HG03135 (cell line): ENCODE results near the gene AKAP14.
"Not testable (repeated sequence)": the region's sequence is repeated elsewhere in the genome, so short reads cannot be mapped to it uniquely, and the experiment has no call there.

Experiments used
- ATAC-seq: cut with Tn5 transposase; IDR thresholded peaks from one replicate; pipeline ENCODE4 v1.9.1; 2021; ENCODE audit warnings: mild to moderate bottlenecking, moderate library complexity; ENCODE audit not compliant: unreplicated experiment

AKAP14 gene

GRCh38 chrX:119895843-119896326 lies at the start of gene AKAP14:
TSS of gene AKAP14 (plus strand) at chrX:119895893. CDS start at chrX:119903224, 7,331 bp downstream.
- ATAC-seq: no peak

DNA sequence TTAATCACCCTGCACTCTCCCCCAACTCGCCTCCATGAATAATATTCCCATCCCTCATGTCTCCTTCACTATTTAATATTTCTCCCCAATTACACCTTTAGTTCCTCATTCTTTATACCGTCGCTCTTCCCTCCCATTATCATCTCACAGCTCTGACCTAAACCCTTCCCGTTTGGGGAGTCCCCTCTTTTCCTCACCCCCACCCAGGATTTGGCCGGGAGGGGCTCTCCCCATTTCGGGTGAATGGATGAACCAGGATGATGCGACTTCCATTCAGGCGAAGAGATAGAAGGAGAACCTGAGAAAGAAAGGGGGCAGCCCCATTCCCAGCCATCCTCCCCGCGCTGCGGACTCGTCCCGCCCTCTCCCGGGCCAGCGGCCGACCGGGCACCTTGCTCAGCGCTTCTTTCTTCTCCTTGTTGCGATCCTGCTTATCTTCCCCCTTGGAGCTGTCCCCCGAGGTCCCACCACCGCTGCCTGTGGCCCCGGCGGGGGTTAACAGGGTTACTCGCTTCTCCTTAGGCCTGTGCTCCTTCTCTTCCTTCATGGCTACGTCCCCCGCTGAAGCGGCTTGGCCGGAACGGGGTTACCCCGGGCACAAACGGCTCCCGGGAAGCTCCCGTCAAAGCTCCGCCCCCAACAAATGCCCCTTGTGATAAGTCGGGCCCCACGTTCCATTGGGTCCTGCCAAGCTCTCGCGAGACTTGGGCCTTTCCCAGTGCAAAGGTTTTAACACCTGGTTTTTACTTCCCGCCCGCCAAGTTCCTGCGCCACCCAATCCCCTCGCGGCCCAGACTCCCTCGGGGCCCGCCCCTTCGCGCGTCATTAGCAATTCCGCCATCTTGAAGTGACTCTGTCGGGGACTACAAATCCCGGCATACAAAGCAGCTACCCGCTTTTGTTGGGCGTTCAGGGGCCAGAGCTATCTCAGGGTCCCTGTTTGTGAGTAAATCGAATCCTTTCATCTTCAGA lies 43.0 kb upstream of the AKAP14 start, which contains the start of gene UPF3B:
TSS of gene UPF3B (minus strand) at position 582 of the 972 bp plus-strand sequence. CDS start at position 547, 35 bp downstream.
- ATAC-seq: peak; percentile 97

- ATAC-seq: no peak
These were observed 42.2 kb upstream of the AKAP14 start for GRCh38 chrX:119853444-119853843.

DNA sequence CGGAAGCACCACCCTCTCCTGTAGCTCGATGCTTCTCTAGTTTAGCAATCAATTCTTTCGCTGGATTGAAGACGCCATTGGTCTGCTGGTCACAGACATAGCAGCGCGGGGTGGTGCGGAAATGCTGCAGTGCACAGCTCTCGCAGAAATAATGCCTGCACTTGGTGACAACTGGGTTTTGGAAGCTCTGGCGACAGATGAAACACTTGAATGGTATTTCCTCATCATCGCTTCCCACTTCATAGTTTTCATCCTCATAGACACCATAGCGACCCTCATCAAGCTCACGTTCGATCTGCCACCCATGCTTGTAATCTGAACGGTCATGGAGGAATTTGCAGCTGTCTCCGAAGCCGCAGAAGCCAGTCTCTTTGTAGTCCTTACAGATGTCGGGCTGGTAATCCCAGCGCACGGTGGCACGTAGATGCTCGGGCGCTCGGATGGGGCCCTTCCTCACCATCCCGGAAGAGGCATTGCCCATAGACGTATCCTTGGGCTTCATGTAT lies 25.0 kb upstream of the AKAP14 start:
- peak; percentile 9 for ATAC-seq

GRCh38 chrX:119871245-119871598 lies 24.5 kb upstream of the AKAP14 start:
- peak; percentile 45 for ATAC-seq

DNA sequence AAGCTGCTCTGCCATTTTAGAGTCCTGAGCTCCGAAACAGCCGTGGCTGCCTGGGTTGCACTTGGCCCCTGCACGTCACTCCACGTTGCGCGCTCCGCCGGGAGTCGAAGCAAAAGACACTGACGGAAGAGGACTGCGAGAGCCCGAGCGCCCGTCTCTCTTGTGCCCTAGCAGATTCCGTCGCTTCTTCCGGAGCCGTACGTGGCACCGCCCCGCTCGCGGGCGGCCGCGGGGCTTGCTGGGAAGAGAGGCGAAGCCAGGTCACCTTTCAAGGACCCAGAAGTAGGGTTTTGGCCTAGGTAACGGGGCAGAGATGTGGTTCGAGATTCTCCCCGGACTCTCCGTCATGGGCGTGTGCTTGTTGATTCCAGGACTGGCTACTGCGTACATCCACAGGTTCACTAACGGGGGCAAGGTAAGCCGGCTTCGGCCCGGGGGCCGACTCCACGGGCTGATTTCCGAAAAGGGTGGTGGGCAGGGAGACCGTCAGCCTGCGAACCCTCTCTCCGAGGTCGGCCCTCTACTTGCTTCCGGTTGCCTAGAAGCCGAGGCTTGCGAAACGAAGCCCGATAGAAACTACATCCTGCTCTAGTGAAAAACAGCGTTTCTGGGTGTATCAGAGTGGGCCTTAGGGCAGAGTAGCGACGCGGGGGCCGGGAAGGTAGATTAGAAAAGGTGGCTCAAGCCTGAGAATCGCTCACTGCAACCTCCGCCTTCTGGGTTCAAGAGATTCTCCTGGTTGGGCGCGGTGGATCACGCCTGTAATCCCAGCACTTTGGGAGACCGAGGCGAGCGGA lies 23.9 kb upstream of the AKAP14 start, which contains the start of the genes NDUFA1 and RNF113A:
TSS of gene NDUFA1 (plus strand) at position 234 of the 797 bp plus-strand sequence. CDS start at position 314, 80 bp downstream.
TSS of gene RNF113A (minus strand) at position 135 of the 797 bp plus-strand sequence. CDS start at position 15, 120 bp downstream.
- ATAC-seq: peak; percentile 92

GRCh38 chrX:119878740-119879139 lies 17.0 kb upstream of the AKAP14 start:
- ATAC-seq: no peak

DNA sequence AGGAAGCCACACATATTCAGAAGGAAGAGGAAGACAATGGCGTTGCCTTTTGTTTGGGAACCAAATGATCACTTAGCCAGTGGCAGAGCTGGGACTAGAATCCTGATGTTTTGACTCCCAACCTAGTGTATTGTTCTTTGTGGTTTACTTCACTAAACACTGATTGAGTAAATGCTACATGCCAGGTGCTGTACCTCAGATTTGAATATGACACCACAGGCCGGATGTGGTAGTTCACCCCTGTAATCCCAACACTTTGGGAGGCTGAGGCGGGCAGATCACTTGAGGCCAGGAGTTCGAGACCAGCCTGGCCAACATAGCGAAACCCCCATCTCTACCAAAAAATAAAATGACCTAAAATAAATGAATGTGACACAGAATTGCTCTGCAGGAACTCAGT lies 15.6 kb upstream of the AKAP14 start:
- ATAC-seq: no peak

DNA sequence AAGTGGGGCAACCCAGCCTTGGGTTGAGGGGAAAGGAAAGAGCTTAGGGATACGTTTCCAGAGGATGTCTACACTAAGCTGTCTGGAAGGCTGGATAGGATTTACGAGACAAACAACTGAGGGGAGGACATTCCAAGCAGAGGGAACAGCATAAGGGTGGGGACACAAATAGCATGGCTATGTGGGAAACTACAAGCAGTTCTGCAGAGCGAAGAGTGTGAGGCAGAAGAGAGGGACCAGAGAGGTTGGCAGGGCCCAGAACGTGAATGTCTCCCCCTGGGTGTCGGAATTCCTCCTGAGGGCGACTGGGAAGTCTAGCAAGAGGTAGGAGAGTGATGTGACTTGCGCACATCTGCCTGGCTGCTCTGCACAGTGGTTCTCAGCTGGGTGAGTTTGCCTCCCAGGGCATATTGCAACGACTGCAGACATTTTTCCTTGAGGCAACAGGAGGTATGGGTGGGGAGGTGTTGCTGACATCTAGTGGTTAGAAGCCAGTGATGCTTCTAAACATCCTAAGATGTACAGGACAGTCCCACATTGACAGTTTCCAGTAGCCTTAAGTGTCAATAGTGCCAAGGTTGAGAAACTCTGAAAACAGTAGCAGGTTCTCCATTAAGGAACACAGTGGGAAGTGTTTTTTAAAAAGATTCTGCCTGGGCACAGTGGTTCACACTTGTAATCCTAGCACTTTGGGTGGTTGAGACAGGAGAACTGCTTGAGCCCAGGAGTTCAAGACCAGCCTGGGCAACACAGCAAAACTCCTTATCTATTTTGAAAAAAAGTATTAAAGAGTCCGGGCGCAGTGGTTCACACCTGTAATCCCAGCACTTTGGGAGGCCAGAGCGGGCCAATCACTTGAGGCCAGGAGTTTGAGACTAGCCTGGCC lies 14.9 kb upstream of the AKAP14 start:
- ATAC-seq: peak; percentile 88

GRCh38 chrX:119885554-119886428 lies 9.9 kb upstream of the AKAP14 start:
- ATAC-seq: no peak

- ATAC-seq: peak; percentile 85
These were observed 7.8 kb upstream of the AKAP14 start for GRCh38 chrX:119887721-119888425.

DNA sequence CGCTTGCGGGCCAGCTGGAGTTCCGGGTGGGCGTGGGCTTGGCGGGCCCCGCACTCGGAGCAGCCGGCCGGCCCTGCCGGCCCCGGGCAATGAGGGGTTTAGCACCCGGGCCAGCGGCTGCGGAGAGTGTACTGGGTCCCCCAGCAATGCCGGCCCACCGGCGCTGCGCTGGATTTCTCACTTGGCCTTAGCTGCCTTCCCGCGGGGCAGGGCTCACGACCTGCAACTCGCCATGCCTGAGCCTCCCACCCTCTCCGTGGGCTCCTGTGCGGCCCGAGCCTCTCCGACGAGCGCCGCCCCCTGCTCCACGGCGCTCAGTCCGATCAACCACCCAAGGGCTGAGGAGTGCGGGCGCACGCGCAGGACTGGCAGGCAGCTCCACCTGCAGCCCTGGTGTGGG lies 5.1 kb upstream of the AKAP14 start:
- not testable (repeated sequence) for ATAC-seq

DNA sequence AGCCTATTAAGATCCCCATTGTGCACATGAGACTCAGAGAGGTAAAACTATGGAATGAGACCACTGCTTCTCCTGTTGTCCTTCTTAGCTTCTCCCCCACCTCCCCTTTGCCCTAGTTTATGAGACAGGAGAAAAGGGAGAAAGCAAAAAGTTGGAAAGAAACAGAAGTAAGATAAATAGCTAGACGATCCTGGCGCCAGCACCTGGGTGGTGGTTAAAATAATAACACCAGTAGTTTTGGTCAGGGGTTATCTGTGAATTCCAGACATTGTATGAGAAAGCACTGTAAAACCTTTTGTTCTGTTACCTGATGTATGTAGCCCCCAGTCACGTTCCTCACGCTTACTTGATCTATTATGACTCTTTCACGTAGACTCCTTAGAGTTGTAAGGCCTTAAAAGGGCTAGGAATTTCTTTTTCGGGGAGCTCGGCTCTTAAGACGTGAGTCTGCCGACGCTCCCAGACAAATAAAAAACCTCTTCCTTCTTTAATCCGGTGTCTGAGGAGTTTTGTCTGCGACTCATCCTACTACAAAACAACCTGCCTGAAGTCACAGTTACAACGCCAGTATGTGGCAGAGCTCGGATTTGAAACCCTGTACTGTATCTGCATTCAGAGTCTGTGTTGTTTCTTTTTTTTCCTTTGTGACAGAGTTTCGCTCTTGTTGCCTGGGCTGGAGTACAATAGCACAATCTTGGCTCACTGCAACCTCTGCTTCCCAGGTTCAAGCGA lies 3.6 kb upstream of the AKAP14 start:
- ATAC-seq: not testable (repeated sequence)

DNA sequence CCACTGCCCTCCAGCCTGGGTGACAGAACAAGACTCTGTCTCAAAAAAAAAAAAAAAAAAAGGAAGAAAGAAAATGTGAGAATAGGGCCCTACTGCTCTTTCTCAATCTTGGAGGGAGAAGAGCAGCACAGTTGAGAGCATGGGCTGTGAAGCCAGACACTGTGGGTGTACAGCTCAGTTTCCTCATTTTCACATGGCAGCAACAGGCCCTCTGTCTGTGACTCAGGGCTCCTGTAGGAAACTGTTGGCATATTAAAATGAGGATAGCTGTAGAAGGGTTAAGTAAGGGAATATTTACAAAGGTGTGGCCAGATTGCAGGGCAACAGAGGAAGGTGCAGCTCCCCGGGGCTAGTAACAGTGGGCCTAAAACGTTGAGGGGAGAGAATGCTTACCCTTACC lies 3.4 kb downstream of the AKAP14 start:
- ATAC-seq: no peak

GRCh38 chrX:119900976-119901375 lies 5.3 kb downstream of the AKAP14 start:
- no peak for ATAC-seq

- no peak for ATAC-seq
These were observed 20.6 kb downstream of the AKAP14 start for GRCh38 chrX:119916310-119916709.

- ATAC-seq: no peak
These were observed 22.2 kb downstream of the AKAP14 start for GRCh38 chrX:119917877-119918276.
